Neuronal stem cell (in vitro differentiated cells): ENCODE measurements around the gene KATNAL1.

Experiments
- DNase-seq: peaks from one replicate; pipeline ENCODE4 v3.0.0-alpha.2; 2013; ENCODE audit warnings: low spot score
- H2AFZ ChIP-seq: one replicate; pipeline ENCODE4 v1.6.1; 2013; ENCODE audit warnings: mild to moderate bottlenecking, low read length, inconsistent platforms
- H2AK5ac ChIP-seq: 2 replicates; pipeline ENCODE4 v1.6.1; 2013; ENCODE audit warnings: low read depth, mild to moderate bottlenecking, inconsistent platforms, low read length, moderate library complexity, mixed read lengths
- H2BK120ac ChIP-seq: 2 replicates; pipeline ENCODE4 v1.6.1; 2013; ENCODE audit warnings: low read depth, mild to moderate bottlenecking, inconsistent platforms, low read length, moderate library complexity, mixed read lengths
- H2BK12ac ChIP-seq: one replicate; pipeline ENCODE4 v1.6.1; 2013; ENCODE audit warnings: low read length, inconsistent platforms
- H2BK15ac ChIP-seq: 2 replicates; pipeline ENCODE4 v1.6.1; 2013; ENCODE audit warnings: mild to moderate bottlenecking, low read length, inconsistent platforms, mixed read lengths
- H2BK5ac ChIP-seq: one replicate; pipeline ENCODE4 v1.6.1; 2013; ENCODE audit warnings: inconsistent platforms, mild to moderate bottlenecking, low read length, moderate library complexity
- H3K14ac ChIP-seq: one replicate; pipeline ENCODE4 v1.6.1; 2013; ENCODE audit warnings: low read length, inconsistent platforms
- H3K18ac ChIP-seq: 2 replicates; pipeline ENCODE4 v1.6.1; 2013; ENCODE audit warnings: low read length, inconsistent platforms
- H3K23ac ChIP-seq: 2 replicates; pipeline ENCODE4 v1.6.1; 2013; ENCODE audit warnings: low read depth, mild to moderate bottlenecking, mixed read lengths, low read length, inconsistent platforms; ENCODE audit not compliant: poor library complexity
- H3K27ac ChIP-seq: replicated peaks from 3 replicates; pipeline ENCODE4 v1.5.1; 2013; ENCODE audit warnings: low read length, inconsistent platforms
- H3K27me3 ChIP-seq, 3 experiments: 2 replicates each; pipeline ENCODE4 v1.6.1; 2013; ENCODE audit warnings: low read length in 3 of 3, mild to moderate bottlenecking in 2 of 3, inconsistent platforms in 1 of 3, low read depth in 1 of 3, mixed read lengths in 1 of 3, moderate library complexity in 1 of 3; ENCODE audit not compliant: control insufficient read depth in 3 of 3, insufficient read depth in 3 of 3
- H3K36me3 ChIP-seq, 2 donors: replicated peaks in 1 of 2; 2 replicates each; pipeline ENCODE4 v1.6.1; 2013; ENCODE audit warnings: low read length in 2 of 2; ENCODE audit not compliant: control insufficient read depth in 2 of 2, insufficient read depth in 2 of 2
- H3K4ac ChIP-seq: 2 replicates; pipeline ENCODE4 v1.6.1; 2013; ENCODE audit warnings: inconsistent platforms, mild to moderate bottlenecking, low read length, moderate library complexity
- H3K4me1 ChIP-seq, 2 donors: 1 replicate in 1 of 2; 2 replicates in 1 of 2; pipeline ENCODE4 v1.6.1; 2013; ENCODE audit warnings: low read length in 2 of 2, low read depth in 1 of 2; ENCODE audit not compliant: control insufficient read depth in 2 of 2, insufficient read depth in 1 of 2
- H3K4me2 ChIP-seq: one replicate; pipeline ENCODE4 v1.6.1; 2013; ENCODE audit warnings: mild to moderate bottlenecking, low read length, inconsistent platforms; ENCODE audit not compliant: insufficient read depth, poor library complexity, severe bottlenecking
- H3K4me3 ChIP-seq, 2 donors: 2 replicates each; pipeline ENCODE4 v1.5.1; 2013; ENCODE audit warnings: low read length in 2 of 2, mild to moderate bottlenecking in 2 of 2, inconsistent platforms in 1 of 2, moderate library complexity in 1 of 2
- H3K79me1 ChIP-seq: one replicate; pipeline ENCODE4 v1.6.1; 2013; ENCODE audit warnings: low read depth, mild to moderate bottlenecking, inconsistent platforms, low read length, moderate library complexity
- H3K9ac ChIP-seq: one replicate; pipeline ENCODE4 v1.6.1; 2013; ENCODE audit warnings: mild to moderate bottlenecking, low read depth, low read length, inconsistent platforms; ENCODE audit not compliant: poor library complexity
- H3K9me3 ChIP-seq, 2 donors: replicated peaks in 1 of 2; 2 replicates each; pipeline versions ENCODE3 to v1.6.1; 2013; ENCODE audit warnings: low read length in 2 of 2, mild to moderate bottlenecking in 2 of 2, inconsistent platforms in 1 of 2, low read depth in 1 of 2, mixed read lengths in 1 of 2, moderate library complexity in 1 of 2; ENCODE audit not compliant: control insufficient read depth in 2 of 2, insufficient read depth in 1 of 2
- H4K8ac ChIP-seq: one replicate; pipeline ENCODE4 v1.6.1; 2013; ENCODE audit warnings: low read depth, mild to moderate bottlenecking, inconsistent platforms, low read length, moderate library complexity
- H4K91ac ChIP-seq: one replicate; pipeline ENCODE4 v1.6.1; 2013; ENCODE audit warnings: low read length, low read depth, mild to moderate bottlenecking, inconsistent platforms; ENCODE audit not compliant: poor library complexity
- WGBS, 2 donors: extraction: QIAGEN DNeasy Blood & Tissue Kit; methylation state at CpG; one replicate each; pipeline ENCODE4 v1.1.7; 2013; ENCODE audit warnings: missing lambda C conversion rate in 2 of 2, mixed read lengths in 1 of 2; ENCODE audit not compliant: insufficient read length in 2 of 2, insufficient replicate concordance in 1 of 2; ENCODE audit errors: extremely low coverage in 2 of 2; 5-methylcytosine and 5-hydroxymethylcytosine counted together

Gene KATNAL1

DNA sequence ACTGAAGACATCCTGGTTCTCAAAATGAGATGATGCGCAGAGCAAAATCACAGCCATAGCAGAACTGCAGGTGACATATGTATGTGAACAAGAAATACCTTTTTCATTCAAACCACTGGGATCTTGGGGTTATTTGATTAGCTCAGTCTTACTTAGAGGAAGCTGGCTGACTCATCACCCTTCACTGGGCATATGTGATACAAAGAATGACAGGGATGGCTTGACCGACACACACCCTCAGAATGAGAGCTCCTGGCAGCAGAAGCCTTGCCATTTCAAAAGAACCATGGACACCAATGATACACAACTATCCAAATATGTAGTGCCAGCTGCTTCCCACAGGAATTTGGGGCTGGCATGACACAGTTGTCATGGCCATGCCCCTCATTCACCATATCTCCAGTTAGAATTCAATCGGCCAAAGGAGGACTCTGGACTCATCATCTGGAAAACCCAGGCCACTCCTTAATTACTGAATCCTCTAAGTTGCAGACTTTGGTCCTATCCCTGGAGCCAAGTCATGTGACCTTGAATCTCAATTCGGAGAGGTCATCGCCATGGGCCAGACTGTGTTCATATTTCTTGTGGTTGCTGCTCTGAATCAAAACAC, 115.8 kb downstream of the KATNAL1 start:
- no peak overlapping the region for H3K9ac ChIP-seq
- DNase-seq = no peak
- H2BK5ac ChIP-seq = no peak overlapping the region

DNA sequence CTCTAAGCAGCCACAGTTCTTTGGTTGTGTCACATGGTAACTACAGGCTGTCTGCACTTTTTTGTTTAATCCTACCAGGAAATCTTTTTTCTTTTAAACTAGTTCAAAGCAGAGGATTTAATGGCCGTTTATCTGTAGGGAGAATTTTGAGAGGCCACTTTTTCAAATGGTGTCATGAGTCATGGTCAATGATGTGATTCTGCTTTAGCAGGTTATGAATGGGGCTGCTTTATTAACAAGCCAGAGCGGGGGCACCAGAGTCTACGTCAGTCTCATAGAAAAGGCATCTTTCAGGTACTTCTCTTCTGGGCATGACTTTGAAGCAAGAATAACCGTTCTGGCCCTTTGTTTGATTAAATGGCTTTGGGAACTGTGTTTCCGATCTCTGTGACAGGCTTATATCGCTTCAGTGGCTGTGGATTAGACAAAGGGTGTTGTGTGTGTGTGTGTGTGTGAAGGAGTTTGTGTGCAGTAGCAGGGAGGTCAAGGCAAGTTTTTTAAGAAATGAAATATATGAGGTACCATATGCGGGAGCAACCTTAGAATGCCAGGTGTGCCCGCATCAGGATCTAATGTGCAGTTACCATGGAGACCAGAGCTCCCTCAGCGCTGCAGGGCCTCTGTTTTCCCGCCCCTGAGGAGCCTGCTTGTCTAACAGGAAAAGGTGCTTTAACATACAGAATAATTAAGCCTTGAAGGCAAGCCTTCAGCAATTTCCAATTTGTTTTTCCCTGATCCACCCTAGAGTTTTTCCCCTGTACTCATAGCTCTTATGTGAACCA, 120.5 kb downstream of the KATNAL1 start:
- H2BK15ac ChIP-seq = no peak overlapping the region
- no peak overlapping the region for H2AK5ac ChIP-seq
- H3K9me3 ChIP-seq = peaks cover 0 to 3% of the 10 kb centered on the region in 2 donors
- no peak overlapping the region for H3K18ac ChIP-seq
- H3K4ac ChIP-seq = no peak overlapping the region
- no peak overlapping the region for H2BK12ac ChIP-seq
- H3K27me3 ChIP-seq = no peaks in the 10 kb centered on the region
- H3K79me1 ChIP-seq = no peaks in the 10 kb centered on the region
- H3K14ac ChIP-seq = no peak overlapping the region
- no peak overlapping the region for H2BK5ac ChIP-seq
- H3K36me3 ChIP-seq = no peaks in the 10 kb centered on the region
- no peak overlapping the region for H4K8ac ChIP-seq
- H3K23ac ChIP-seq = no peak overlapping the region
- H2BK120ac ChIP-seq = no peak overlapping the region
- H3K4me1 ChIP-seq = peaks cover 5 to 8% of the 10 kb centered on the region in 2 donors
- H2AFZ ChIP-seq = peak overlapping the region; percentile 57
- H3K4me2 ChIP-seq = no peak overlapping the region
- no peak overlapping the region for H3K4me3 ChIP-seq
- no peak for DNase-seq
- H3K27ac ChIP-seq = no peak overlapping the region
- no peak overlapping the region for H3K9ac ChIP-seq
- WGBS, 2 donors = no CpG with 5 or more reads among the region's 10 CpGs
- no peak overlapping the region for H4K91ac ChIP-seq

More for the DNA sequence above, 115.8 kb downstream of the KATNAL1 start:
- no peaks in the 10 kb centered on the region for H3K9me3 ChIP-seq
- no peak overlapping the region for H2BK15ac ChIP-seq
- H3K4ac ChIP-seq = no peak overlapping the region
- H3K4me2 ChIP-seq = no peak overlapping the region
- H3K18ac ChIP-seq = no peak overlapping the region
- no peaks in the 10 kb centered on the region for H3K27me3 ChIP-seq
- H2AK5ac ChIP-seq = no peak overlapping the region
- no peak overlapping the region for H3K14ac ChIP-seq
- no peak overlapping the region for H3K27ac ChIP-seq
- H4K8ac ChIP-seq = no peak overlapping the region
- H2BK120ac ChIP-seq = no peak overlapping the region
- WGBS, 2 donors = no CpG with 5 or more reads among the region's 5 CpGs
- no peak overlapping the region for H3K4me3 ChIP-seq
- no peak overlapping the region for H2AFZ ChIP-seq
- no peaks in the 10 kb centered on the region for H3K79me1 ChIP-seq
- no peak overlapping the region for H2BK12ac ChIP-seq
- H3K4me1 ChIP-seq = peaks cover 3 to 12% of the 10 kb centered on the region in 2 donors
- H3K23ac ChIP-seq = no peak overlapping the region
- no peaks in the 10 kb centered on the region for H3K36me3 ChIP-seq
- no peak overlapping the region for H4K91ac ChIP-seq

DNA sequence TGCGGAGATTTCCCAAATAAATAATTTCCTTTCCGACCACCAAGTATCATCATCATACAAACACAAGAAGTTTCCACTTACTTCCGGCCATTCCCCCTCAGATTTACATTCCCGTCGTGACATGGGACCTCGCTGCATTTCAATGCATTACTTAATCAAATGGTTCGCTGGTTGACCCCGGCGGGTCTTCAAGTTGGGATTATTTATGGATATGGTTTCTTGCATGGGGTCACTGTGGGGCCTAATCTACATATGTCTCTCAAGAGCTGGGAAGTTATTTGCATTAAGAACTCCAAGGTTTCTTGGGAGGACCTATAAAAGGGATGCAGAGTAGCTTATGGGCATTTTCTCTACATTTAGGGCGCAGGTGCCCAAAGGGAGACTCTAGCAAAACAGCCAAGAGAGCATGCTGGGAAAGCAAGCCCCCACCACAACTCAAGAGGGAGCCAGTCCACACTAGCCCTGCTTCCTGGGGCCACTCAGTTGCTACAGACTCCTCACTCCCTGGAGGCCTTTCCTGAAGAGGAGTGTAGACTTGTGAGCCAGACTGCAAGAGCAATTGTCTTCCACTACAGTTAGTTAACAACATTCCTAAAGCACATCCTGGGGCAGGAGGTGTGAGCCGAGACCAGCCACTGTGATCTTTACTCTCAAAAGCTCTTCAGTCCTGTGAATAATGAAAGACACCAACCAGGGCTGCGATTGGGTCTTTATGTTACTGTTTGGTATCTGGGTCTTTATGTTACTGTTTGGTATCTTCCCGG, 125.3 kb downstream of the KATNAL1 start:
- no peak overlapping the region for H4K8ac ChIP-seq
- no peak overlapping the region for H2BK15ac ChIP-seq
- H3K9me3 ChIP-seq = peaks cover 0 to 3% of the 10 kb centered on the region in 2 donors
- H2BK5ac ChIP-seq = no peak overlapping the region
- no peak overlapping the region for H2AK5ac ChIP-seq
- H3K27ac ChIP-seq = no peak overlapping the region
- H3K4me3 ChIP-seq = no peak overlapping the region
- no peak overlapping the region for H3K9ac ChIP-seq
- H3K14ac ChIP-seq = no peak overlapping the region
- H3K23ac ChIP-seq = no peak overlapping the region
- peaks cover 6 to 10% of the 10 kb centered on the region in 2 donors for H3K4me1 ChIP-seq
- H3K4ac ChIP-seq = no peak overlapping the region
- H3K36me3 ChIP-seq = no peaks in the 10 kb centered on the region
- no peak overlapping the region for H4K91ac ChIP-seq
- no peak overlapping the region for H3K18ac ChIP-seq
- H2BK12ac ChIP-seq = no peak overlapping the region
- WGBS, 2 donors = no CpG with 5 or more reads among the region's 13 CpGs
- DNase-seq = no peak
- H2AFZ ChIP-seq = no peak overlapping the region
- H2BK120ac ChIP-seq = no peak overlapping the region
- H3K79me1 ChIP-seq = no peaks in the 10 kb centered on the region
- H3K4me2 ChIP-seq = no peak overlapping the region
- H3K27me3 ChIP-seq = no peaks in the 10 kb centered on the region
